Thyroid gland (tissue), 4 donors: ENCODE results near the gene ATP1B1. TPM values are rescaled to one million over a fixed set of nuclear protein-coding genes. Genes with fewer than 3 reads are reported as not detected.

Source experiments
- DNase-seq, 2 donors: peaks; one replicate each; pipeline ENCODE4 v3.0.0-alpha.2; 2019
- H3K27ac ChIP-seq, 3 donors: fragments of 200-600 bp; sonication (generic); 1 replicate in 2 of 3; 2 replicates in 1 of 3; pipeline ENCODE4 v1.5.1; 2016 to 2019; ENCODE audit warnings: mild to moderate bottlenecking in 1 of 3, moderate library complexity in 1 of 3
- H3K27me3 ChIP-seq: fragments of 200-600 bp; sonication (generic); one replicate; pipeline ENCODE4 v1.5.1; 2019
- H3K36me3 ChIP-seq, 2 donors: fragments of 200-600 bp; sonication (generic); one replicate each; pipeline ENCODE4 v1.5.1; 2016 to 2019
- H3K4me1 ChIP-seq, 2 donors: fragments of 200-600 bp; sonication (generic); one replicate each; pipeline ENCODE4 v1.5.1; 2017 to 2019
- H3K4me3 ChIP-seq, 3 donors: fragments of 200-600 bp; sonication (generic); replicated peaks in 1 of 3; 1 replicate in 2 of 3; 2 replicates in 1 of 3; pipeline ENCODE4 v1.5.1; 2016; ENCODE audit warnings: mild to moderate bottlenecking in 1 of 3
- H3K9me3 ChIP-seq: fragments of 200-600 bp; sonication (generic); one replicate; pipeline ENCODE4 v1.5.1; 2017
- POLR2A ChIP-seq, 2 donors: fragments of 450-650 bp; IDR thresholded peaks; one replicate each; pipeline ENCODE4 v1.6.1; 2017; ENCODE audit warnings: antibody characterized with exemption in 2 of 2, mild to moderate bottlenecking in 2 of 2, moderate library complexity in 1 of 2
- WGBS, 2 donors: methylation state at CpG; one replicate each; pipeline ENCODE4 v1.1.5; 2017; 5-methylcytosine and 5-hydroxymethylcytosine counted together
- intact Hi-C: fragments of 100-400 bp; cut with DNase I; formaldehyde crosslinking; loops from one replicate; pipeline ENCODE4 v1.15.1; 2023
- total RNA-seq, 4 donors: library from RNA; depleted of rRNA; stranded (reverse); fragments of >200 nt; gene quantifications; one replicate each; pipeline ENCODE4 v1.2.3, GENCODE V29; 2016
- TF ChIP-seq, protein P1 (sequence below), 6 experiments: fragments of 200-600 bp in 3 of 6; fragments of 450-650 bp in 3 of 6; sonication (generic) in 3 of 6; IDR thresholded peaks; one replicate each; pipeline ENCODE4 v1.5.1; 2016 to 2019; ENCODE audit warnings: antibody characterized with exemption in 6 of 6, mild to moderate bottlenecking in 2 of 6, inconsistent platforms in 1 of 6, moderate library complexity in 1 of 6

ATP1B1 gene
- total RNA-seq, 4 donors from 2014 or later, result 310 to 509 (median 429) TPM

DNA sequence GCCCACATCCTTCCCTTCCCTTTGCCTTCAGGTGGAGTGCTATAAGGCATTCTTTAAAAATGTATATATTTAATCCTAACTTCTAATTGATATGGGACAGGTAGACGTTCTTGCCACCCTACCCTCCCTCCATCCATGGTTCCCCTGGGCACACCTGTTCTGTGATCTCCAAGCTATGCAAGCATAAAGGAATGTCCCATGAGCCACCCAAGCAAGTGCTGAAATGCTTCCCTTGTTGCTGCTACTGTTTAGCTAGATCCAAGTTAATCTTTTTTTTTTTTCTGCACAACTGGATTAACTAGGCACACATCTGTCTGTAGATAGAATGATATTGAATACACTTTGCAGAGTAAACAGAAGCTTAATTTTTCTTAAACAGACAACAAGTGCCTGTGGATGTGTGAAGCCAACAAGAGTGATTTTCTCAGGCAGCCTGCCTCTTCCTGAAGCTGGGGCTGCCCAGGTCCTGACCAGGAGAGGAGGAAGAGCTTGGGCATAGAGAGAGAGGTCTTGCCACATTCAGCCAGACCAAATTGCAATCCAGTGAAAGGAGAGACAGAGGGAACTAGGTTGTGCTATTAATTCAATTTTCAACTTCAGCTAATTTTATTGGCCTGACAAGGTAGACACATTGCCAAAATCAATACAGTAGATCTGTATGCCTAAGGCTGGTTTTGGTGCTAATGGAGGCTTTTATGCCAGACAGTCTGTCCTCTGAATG lies 28.2 kb upstream of the ATP1B1 start:
- intact Hi-C loops, result loop anchor here (10.0 kb wide), 1 partner anchor 354 kb away; the partner anchor contains the start of gene DPT
- DNase-seq, result peak in 1 of 2 donors; percentile 11
- Histone ChIP-seq H3K36me3 (no peaks in the 10 kb centered on the region), H3K27me3 (no peaks in the 10 kb centered on the region), H3K27ac (no peak overlapping the region), H3K4me3 (no peak overlapping the region), H3K9me3 (no peaks in the 10 kb centered on the region), H3K4me1 (peaks cover 4% of the 10 kb centered on the region in 2 donors)
- no peak for TF ChIP-seq POLR2A (IDR thresholded peaks at IDR 0.05)
- TF ChIP-seq, protein P1, sequence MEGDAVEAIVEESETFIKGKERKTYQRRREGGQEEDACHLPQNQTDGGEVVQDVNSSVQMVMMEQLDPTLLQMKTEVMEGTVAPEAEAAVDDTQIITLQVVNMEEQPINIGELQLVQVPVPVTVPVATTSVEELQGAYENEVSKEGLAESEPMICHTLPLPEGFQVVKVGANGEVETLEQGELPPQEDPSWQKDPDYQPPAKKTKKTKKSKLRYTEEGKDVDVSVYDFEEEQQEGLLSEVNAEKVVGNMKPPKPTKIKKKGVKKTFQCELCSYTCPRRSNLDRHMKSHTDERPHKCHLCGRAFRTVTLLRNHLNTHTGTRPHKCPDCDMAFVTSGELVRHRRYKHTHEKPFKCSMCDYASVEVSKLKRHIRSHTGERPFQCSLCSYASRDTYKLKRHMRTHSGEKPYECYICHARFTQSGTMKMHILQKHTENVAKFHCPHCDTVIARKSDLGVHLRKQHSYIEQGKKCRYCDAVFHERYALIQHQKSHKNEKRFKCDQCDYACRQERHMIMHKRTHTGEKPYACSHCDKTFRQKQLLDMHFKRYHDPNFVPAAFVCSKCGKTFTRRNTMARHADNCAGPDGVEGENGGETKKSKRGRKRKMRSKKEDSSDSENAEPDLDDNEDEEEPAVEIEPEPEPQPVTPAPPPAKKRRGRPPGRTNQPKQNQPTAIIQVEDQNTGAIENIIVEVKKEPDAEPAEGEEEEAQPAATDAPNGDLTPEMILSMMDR (IDR thresholded peaks at IDR 0.05), result no peak
- 39 to 56% methylated on average over 1 of the region's 1 CpG for WGBS, 2 donors

DNA sequence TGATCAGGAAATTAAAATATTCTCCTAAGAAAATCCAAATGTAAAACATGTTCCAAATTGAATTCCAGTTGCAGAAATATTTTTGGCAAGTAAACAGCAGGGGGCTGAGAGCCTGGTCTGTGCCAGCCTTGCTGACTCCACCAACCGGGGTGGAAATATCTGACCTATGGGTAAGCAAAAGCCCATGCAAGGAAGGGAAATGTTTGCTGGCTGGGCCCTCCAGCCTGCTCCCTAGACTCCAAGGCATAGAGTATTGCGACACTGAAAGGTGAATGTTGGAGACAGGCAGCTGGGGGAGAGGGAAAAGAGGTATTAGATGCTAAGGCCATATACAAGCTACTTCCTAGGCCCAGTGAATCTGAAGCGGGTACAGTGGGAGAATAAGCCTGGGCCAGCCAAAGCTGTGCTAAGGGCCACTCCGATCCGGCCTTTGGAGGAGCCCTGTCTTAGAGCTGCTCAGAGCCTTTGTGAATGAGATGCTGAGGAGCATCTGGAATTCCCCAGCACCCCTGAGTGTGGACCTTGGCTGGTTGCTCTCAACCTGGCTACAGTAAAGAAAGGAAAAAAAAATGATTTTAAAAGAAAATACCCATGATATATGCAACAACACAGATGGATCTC lies 24.9 kb upstream of the ATP1B1 start:
- WGBS, 2 donors, result 85 to 86% methylated on average over 5 of the region's 5 CpGs
- Histone ChIP-seq H3K4me1 (peaks cover 0 to 4% of the 10 kb centered on the region in 2 donors), H3K27ac (no peak overlapping the region), H3K9me3 (no peaks in the 10 kb centered on the region), H3K4me3 (no peak overlapping the region), H3K27me3 (no peaks in the 10 kb centered on the region), H3K36me3 (no peaks in the 10 kb centered on the region)
- intact Hi-C loops, result no loop called here
- TF ChIP-seq, protein P1 (IDR thresholded peaks at IDR 0.05), result no peak
- TF ChIP-seq POLR2A (IDR thresholded peaks at IDR 0.05), result no peak
- no peak for DNase-seq

DNA sequence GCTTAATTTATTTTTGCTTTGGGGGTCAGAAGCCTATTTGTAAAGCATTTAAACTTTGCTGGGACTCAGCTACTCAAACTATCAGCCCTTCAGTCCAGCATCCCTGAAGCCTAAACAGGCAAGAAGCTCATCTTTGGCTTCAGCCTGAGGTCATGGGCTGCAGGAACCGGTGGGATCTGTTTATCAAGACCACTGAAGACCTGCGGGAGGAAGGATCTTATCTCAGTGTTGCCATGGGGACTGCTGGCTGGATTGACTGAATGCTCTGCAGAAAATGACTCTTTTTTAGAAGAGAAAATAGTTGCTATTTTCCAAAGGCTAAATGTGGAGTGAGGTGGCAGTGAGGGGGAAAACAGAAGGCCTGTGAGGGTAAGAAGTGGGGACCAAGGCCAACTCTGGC lies 20.6 kb upstream of the ATP1B1 start:
- intact Hi-C loops, result no loop called here
- Histone ChIP-seq H3K27ac (no peak overlapping the region), H3K4me3 (no peak overlapping the region), H3K36me3 (no peaks in the 10 kb centered on the region), H3K27me3 (no peaks in the 10 kb centered on the region), H3K9me3 (no peaks in the 10 kb centered on the region), H3K4me1 (no peaks in the 10 kb centered on the region)
- 31 to 44% methylated on average over 2 of the region's 2 CpGs for WGBS, 2 donors
- DNase-seq, result no peak
- TF ChIP-seq, protein P1 (IDR thresholded peaks at IDR 0.05), result no peak
- TF ChIP-seq POLR2A (IDR thresholded peaks at IDR 0.05), result no peak

DNA sequence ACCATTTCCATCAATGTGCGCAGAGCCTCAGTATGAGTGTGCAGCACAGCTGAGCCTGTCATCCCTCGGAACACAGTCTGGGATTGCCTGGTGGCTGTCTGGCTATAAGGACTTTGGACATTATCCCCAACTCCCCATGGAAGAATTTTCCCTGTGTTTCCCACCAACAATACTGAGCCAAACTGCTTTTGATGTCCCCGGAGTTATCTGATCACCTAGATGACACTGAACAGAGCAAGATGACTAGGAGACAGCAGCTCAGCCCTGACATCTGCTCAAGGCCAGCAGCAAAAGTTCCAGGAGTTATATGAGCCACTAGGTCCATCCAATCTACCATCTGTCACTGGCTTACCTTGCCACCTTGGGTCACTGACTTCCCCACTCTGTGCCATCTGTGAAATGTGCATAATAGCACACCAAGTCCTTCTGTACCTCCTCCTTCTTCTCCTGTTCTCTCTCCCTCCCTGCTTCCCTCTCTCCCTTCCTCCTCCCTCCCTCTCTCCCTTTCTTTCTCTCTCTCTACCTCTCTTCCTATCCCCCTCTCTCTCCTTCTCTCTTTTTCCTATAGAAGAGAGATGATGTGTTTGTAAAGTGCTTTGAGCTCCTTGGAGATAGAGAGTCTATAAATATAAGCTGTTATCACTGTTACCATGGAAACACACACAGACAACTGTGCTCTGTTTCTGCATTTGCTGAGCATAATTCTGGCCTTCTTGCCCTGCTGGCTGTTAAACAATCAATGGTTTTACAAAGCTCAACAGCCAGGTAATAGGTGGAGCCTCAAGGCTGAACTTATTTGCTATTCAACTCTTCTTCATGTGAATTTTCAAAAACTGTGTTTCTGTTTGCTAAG lies 19.7 kb upstream of the ATP1B1 start:
- no peak overlapping the region for H3K4me3 ChIP-seq
- H3K27me3 ChIP-seq, result no peaks in the 10 kb centered on the region
- TF ChIP-seq POLR2A (IDR thresholded peaks at IDR 0.05), result no peak
- TF ChIP-seq, protein P1 (IDR thresholded peaks at IDR 0.05), result no peak
- no peak for DNase-seq
- H3K36me3 ChIP-seq, result no peaks in the 10 kb centered on the region
- intact Hi-C loops, result no loop called here
- no peaks in the 10 kb centered on the region for H3K4me1 ChIP-seq
- no peak overlapping the region for H3K27ac ChIP-seq
- WGBS, 2 donors, result 84 to 90% methylated on average over 3 of the region's 3 CpGs
- H3K9me3 ChIP-seq, result no peaks in the 10 kb centered on the region
